HG02884 (cell line): ENCODE measurements around the gene NISCH.

Experiments used
- ATAC-seq: cut with Tn5 transposase; IDR thresholded peaks from one replicate; pipeline ENCODE4 v1.9.1; 2021; ENCODE audit warnings: mild to moderate bottlenecking, moderate library complexity; ENCODE audit not compliant: unreplicated experiment

The NISCH gene

GRCh38 chr3:52488746-52489145, 33.3 kb downstream of the NISCH start:
- ATAC-seq = no peak

DNA sequence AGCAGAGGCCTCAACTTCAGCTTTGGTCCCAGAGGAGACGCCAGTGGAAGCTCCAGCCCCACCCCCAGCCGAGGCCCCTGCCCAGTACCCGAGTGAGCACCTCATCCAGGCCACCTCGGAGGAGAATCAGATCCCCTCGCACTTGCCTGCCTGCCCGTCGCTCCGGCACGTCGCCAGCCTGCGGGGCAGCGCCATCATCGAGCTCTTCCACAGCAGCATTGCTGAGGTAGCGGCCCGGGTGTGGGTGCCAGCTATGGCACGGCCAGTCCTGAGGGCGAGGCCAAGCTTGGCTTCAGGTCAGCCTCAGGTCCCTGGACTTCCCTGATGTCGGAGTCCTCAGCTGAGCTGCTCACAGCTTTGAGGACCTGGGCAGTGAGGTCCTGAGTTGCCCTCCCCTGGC, 34.0 kb downstream of the NISCH start:
- no peak for ATAC-seq

DNA sequence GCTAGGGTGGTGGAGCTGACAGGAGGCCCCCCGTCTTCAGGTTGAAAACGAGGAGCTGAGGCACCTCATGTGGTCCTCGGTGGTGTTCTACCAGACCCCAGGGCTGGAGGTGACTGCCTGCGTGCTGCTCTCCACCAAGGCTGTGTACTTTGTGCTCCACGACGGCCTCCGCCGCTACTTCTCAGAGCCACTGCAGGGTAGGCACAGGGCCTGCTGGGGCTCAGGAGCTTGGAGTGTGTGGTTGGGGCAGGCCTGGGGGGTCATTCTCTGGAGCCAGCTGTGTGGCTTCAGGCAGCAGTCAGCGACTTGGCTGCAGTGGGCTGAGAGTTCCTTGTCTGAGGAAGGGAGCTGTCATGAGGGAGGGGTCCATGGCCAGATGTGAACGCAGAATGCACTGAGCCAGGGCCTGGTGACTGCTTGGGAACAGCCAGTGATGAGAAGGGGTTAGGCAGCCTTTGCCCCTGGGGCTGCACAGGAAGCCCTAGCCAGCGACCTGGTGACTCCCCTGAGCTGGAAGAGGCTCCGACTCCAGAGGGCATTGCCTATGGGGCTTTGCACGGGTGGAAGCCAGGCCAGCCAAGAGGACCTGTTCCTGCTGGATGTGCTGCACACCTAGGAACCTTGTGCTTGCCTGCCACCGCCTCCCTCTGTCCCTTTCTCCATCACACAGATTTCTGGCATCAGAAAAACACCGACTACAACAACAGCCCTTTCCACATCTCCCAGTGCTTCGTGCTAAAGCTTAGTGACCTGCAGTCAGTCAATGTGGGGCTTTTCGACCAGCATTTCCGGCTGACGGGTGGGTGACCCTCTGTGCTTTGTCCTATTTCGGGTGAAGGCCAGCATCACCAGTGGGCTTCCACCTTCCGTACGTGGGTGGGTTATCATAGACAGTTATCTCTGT, 34.9 kb downstream of the NISCH start:
- ATAC-seq = no peak

GRCh38 chr3:52490939-52491526, 35.6 kb downstream of the NISCH start:
- ATAC-seq = no peak

DNA sequence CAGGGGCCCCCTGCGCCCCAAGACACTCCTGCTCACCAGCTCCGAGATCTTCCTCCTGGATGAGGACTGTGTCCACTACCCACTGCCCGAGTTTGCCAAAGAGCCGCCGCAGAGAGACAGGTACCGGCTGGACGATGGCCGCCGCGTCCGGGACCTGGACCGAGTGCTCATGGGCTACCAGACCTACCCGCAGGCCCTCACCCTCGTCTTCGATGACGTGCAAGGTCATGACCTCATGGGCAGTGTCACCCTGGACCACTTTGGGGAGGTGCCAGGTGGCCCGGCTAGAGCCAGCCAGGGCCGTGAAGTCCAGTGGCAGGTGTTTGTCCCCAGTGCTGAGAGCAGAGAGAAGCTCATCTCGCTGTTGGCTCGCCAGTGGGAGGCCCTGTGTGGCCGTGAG, 36.7 kb downstream of the NISCH start:
- no peak for ATAC-seq

DNA sequence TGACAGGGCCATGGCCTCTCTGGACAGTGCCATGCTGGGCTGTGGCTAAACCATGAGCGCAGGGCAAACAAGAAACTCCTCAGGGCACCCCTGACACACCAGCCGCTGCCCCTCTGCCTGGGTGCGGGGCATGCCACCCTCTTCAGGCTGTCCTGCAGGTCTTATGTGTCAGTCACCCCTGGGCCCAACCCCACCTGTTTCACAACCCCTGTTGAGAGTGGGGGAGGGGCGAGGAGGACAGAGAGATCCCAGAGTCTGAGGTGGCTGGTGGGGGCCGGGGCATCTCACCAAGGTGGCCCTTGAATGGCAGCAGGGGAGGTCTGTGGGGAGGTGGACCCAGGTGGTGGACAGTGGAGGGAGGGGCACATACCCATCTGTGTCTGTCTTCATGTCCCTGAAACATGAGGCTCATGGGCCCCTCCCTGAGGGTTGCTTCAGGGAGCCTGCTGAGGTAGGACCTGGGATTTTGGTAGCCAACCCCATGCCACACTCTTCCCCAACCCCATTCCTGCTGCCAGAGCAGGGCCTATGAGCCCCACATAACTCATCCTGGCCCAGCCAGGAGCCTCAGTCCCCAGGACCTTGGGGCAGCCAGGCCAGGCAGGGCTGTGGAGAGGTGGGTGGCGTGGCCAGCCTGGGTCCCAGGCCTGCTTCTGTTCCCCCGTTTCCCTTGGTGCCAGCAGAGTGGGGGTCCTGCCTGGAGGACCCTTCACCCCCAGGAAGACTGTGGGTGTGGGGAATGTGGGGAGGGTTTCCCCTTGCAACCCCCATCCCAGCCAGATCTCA, 38.0 kb downstream of the NISCH start:
- no peak for ATAC-seq

DNA sequence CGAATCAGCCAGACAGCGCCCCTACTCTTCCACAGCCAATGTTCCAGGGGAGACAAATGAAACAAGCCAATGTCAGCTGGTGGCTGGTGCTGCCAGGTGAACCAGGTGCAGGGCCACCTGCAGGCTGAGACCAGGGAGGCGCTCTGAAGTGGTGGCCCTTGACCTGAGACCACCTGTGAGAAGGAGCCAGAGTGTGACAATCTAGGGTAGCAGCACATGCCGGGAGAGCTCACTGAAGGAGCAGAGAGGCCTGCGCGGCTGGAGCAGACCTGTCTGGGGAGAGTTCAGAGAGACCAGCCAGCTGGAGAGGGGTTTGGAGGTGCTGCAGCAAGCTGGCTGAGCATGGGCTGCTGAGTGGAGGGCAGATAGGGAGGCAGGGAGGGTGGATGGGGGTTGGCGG, 39.0 kb downstream of the NISCH start:
- no peak for ATAC-seq

DNA sequence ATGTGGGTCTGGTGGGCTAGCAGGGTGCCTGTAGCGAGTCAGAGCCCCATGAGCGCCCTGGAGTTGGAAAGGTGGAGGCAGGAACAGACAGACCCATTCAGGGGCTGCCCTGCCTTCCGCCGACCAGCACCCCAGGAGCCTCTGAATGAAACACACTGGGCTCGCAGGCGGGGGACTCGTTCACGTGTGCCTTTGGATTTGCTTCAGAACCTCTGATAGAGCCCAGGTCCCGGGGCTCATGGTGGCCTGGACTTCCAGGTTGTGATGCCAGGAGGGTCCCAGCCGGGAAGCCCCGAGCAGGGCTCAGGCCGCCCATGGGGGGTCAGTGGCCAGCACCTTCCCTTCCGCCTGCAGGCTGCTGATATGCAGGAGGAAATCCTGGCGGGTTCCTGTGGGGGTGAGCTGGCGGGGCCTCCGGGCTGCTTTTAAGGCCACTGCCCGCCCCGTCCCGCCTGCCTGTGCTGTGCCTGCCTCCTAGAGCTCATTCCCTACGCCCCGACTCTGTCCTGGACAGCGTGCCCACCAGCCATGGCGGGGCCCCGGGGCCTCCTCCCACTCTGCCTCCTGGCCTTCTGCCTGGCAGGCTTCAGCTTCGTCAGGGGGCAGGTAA, 39.6 kb downstream of the NISCH start, which contains the start of gene STAB1:
Gene STAB1 (plus strand): TSS at position 453 of the 610 bp plus-strand sequence. CDS start 76 bp downstream, at position 529.
- no peak for ATAC-seq

GRCh38 chr3:52495777-52496602, 40.6 kb downstream of the NISCH start:
- no peak for ATAC-seq

DNA sequence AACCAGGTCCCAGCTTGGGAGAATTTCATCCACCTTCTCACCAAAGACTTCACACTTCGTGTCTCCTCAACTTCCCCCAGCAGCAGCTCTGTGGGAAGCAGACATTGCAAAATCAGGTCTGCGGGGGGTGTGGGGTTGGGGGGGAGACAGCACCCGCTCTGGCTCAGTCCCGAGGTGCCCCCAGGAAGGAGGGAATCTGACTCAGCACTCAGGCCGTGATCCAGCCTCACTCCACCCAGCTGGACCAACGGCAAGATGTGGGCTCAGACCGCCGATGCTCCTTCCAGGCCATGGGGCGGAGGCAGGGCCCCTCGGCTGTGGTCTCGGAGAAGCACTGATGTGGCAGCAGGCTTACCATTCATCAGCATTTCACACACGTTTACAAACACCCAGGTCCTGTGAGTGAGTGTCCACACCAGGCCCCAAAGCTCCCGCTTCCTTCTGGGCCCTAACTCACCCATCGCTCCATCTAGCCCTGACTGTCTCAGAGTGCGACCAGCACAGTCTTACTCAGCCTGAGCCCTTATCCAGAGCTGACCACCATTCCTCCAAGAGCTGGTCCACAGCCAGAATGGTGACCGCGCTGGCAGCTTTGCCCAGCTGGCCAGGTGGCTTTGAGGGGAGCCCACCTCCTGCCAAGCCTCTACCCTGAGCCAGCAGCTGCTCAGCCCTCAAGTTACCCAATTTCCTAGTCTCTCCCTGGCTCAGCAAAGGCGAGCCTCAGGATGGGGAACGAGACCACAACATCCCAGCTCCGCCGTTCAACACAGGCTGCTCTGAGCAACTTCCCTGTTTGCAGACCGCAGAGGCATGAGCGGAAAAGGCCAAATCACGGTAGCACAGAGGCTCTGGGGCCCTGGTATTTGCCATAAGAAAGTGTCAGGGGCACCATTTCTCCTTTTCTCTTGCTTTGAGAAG, 43.0 kb downstream of the NISCH start:
- no peak for ATAC-seq

DNA sequence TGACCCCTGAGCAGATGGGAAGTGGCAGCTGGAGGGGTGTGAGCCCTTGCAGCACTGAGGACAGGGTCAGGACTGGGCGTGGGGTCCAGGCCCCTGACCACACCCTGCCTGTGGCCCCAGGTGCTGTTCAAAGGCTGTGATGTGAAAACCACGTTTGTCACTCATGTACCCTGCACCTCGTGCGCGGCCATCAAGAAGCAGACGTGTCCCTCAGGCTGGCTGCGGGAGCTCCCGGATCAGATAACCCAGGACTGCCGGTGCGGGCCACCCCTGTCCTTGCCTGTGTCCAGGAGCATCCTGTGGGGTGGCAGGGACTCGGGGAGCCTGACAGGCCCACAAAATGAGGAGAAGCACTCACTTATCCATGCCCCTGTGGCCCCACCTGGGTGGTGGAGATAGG, 45.6 kb downstream of the NISCH start:
- no peak for ATAC-seq

GRCh38 chr3:52502001-52502400, 46.6 kb downstream of the NISCH start:
- ATAC-seq = no peak

- ATAC-seq = no peak
Observed at GRCh38 chr3:52502808-52503350, 47.5 kb downstream of the NISCH start.

DNA sequence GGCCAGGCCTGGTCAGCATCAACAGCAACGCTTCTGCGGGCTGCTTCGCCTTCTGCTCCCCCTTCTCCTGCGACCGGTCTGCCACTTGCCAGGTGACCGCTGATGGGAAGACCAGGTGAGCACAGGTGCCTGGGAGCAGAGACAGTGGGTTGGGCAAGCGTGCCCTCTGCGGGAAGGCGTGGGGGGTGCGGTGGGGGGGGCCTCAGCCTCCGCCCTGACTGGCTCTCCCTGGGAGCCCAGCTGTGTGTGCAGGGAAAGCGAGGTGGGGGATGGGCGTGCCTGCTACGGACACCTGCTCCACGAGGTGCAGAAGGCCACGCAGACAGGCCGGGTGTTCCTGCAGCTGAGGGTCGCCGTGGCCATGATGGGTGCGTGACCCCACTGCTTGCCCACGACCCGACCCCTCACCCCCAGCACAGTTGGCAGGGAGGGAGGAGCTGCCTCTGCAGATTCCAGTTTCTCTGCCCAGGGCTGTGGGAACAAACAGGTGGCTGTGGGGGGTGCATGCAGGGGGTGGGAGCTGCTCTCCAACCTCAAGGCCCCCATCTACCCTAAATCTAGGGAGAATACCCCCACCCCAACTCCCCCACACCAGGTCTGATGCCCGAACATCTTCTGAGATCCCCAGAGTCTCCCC, 48.5 kb downstream of the NISCH start:
- no peak for ATAC-seq

GRCh38 chr3:52504977-52505376, 49.6 kb downstream of the NISCH start:
- ATAC-seq = no peak

DNA sequence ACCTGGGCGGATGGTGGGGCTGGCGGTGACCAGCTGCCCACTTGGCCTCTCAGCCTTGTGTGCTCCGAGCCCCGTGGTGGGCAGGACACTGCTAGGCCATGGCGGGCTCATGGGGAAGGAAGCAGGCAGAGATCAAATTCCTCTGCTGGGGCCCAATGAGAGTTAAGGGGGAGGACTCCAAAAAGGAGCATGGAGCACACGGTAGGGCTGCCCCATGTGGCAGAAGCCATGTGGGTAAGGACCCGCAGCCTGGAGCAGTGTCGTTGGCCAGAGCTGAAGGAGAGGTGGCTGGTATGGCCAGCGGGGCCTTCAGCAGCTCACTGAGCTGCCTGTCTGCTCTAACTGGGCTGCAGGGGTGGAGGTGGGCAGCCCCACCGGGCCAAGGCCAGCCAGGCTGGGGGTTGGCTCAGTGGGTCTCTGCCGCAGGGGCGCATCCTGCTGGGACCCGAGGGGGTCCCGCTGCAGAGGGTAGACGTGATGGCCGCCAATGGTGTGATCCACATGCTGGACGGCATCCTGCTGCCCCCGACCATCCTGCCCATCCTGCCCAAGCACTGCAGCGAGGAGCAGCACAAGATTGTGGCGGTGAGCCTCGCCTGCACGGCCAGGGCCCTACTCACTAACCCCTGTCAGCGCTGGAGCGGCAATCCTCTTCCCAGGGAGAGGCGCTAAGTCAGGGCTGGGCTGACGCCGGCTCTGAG, 51.0 kb downstream of the NISCH start:
- ATAC-seq = no peak

DNA sequence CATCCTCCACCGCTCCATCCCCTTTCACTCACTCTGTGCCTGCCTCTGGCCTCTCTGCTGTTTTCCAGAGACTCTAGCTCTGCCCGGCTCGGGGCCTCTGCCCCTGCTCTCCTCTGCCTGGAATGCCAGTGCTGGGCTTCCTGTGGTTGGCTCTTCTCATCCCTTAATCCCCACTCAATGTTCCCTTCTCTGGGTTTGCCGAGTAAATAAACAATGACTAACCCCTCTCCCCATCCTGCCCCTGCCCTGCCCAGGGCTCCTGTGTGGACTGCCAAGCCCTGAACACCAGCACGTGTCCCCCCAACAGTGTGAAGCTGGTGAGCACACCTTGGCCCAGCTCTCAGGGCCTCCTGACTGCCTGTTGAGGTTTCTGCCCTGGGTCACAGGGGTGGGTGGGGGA, 52.0 kb downstream of the NISCH start:
- ATAC-seq = no peak
